Activated CD8-positive, alpha-beta T cell treated with anti-CD3 and anti-CD28 coated beads for 36 hours (primary cell): ENCODE data around the gene PLK3. TPM values are rescaled to one million over a fixed set of nuclear protein-coding genes. Genes with fewer than 3 reads are reported as not detected.

ENCODE experiments used
- ATAC-seq: fragments of 200-7000 bp; cut with Tn5 transposase; one replicate; pipeline ENCODE4 v1.10.0; 2021; ENCODE audit warnings: mild to moderate bottlenecking, moderate library complexity
- CTCF ChIA-PET: fragments of 350-600 bp; sonication (Branson Sonifier 250); formaldehyde crosslinking; loops from one replicate; lab custom pipeline; 2021; ENCODE audit warnings: antibody characterized with exemption; lab: Charles Lee
- POLR2A ChIA-PET: fragments of 350-600 bp; sonication (Branson Sonifier 250); formaldehyde crosslinking; loops from one replicate; lab custom pipeline; 2021; ENCODE audit warnings: antibody characterized with exemption; lab: Charles Lee
- DNase-seq: peaks from one replicate; pipeline ENCODE4 v3.0.0-alpha.2; 2020
- H3K27ac Mint-ChIP-seq: one replicate; pipeline ENCODE4 v1.8.0; 2021; ENCODE audit warnings: mild to moderate bottlenecking, mixed read lengths
- H3K27me3 Mint-ChIP-seq: one replicate; pipeline ENCODE4 v1.8.0; 2021; ENCODE audit warnings: mixed read lengths
- H3K36me3 Mint-ChIP-seq: one replicate; pipeline ENCODE4 v1.8.0; 2021; ENCODE audit warnings: low read depth, mixed read lengths
- H3K4me1 Mint-ChIP-seq: one replicate; pipeline ENCODE4 v1.8.0; 2021; ENCODE audit warnings: low read depth, mixed read lengths
- H3K4me3 Mint-ChIP-seq: one replicate; pipeline ENCODE4 v1.8.0; 2021; ENCODE audit warnings: mild to moderate bottlenecking, moderate library complexity, mixed read lengths
- H3K9me3 Mint-ChIP-seq: one replicate; pipeline ENCODE4 v1.8.0; 2021; ENCODE audit warnings: mixed read lengths
- intact Hi-C: fragments of 100-400 bp; cut with micrococcal nuclease; formaldehyde crosslinking; loops from one replicate; pipeline ENCODE4 v1.10.0; 2022
- total RNA-seq, 2 experiments: library from RNA; stranded (reverse); gene quantifications; one replicate each; pipeline ENCODE4 v1.2.3, GENCODE V29; 2021
- TF ChIP-seq, protein P1 (sequence below): fragments of 200-600 bp; IDR thresholded peaks from one replicate; pipeline ENCODE4 v1.8.0; 2022; ENCODE audit warnings: antibody characterized with exemption, mild to moderate bottlenecking

Gene PLK3
- total RNA-seq, 2 experiments from 2014 or later: 36.4 to 36.6 TPM

DNA sequence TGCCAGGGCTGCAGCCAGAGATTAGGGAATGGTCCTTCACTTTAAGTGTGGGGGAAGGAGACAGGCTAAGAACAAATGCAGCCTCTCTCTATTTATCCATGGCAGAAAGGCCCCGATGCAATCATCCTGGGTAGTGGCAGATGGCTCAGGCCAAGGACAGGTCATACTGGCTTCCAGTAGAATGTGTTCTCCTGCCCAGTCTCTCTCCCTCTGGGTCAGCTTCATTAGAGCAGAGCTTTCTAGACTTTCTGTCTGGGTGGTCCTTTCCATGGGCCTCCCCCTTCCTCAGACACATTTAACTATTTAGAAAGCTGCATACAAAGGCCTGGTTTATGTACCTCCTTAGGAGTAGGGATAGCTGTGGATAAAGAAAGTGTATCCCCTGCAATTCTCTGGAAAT lies 47.7 kb downstream of the PLK3 start:
- no peak for ATAC-seq
- Mint-ChIP-seq H3K27me3 (no peaks in the 10 kb centered on the region), H3K36me3 (peaks cover 6% of the 10 kb centered on the region), H3K4me1 (peaks cover 17% of the 10 kb centered on the region), H3K27ac (no peak overlapping the region), H3K9me3 (no peaks in the 10 kb centered on the region), H3K4me3 (no peak overlapping the region)
- POLR2A ChIA-PET: interaction anchor here (1.2 to 1.3 kb wide), 2 partner anchors 28 to 29 kb away, joined by 3 read pairs; no protein-coding TSS in a partner anchor
- TF ChIP-seq, protein P1, sequence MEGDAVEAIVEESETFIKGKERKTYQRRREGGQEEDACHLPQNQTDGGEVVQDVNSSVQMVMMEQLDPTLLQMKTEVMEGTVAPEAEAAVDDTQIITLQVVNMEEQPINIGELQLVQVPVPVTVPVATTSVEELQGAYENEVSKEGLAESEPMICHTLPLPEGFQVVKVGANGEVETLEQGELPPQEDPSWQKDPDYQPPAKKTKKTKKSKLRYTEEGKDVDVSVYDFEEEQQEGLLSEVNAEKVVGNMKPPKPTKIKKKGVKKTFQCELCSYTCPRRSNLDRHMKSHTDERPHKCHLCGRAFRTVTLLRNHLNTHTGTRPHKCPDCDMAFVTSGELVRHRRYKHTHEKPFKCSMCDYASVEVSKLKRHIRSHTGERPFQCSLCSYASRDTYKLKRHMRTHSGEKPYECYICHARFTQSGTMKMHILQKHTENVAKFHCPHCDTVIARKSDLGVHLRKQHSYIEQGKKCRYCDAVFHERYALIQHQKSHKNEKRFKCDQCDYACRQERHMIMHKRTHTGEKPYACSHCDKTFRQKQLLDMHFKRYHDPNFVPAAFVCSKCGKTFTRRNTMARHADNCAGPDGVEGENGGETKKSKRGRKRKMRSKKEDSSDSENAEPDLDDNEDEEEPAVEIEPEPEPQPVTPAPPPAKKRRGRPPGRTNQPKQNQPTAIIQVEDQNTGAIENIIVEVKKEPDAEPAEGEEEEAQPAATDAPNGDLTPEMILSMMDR: no peak
- DNase-seq: no peak
- CTCF ChIA-PET: interaction anchor here (1.2 kb wide), 1 partner anchor 13 kb away, joined by 3 read pairs; no protein-coding TSS in a partner anchor
- intact Hi-C loops: no loop called here

DNA sequence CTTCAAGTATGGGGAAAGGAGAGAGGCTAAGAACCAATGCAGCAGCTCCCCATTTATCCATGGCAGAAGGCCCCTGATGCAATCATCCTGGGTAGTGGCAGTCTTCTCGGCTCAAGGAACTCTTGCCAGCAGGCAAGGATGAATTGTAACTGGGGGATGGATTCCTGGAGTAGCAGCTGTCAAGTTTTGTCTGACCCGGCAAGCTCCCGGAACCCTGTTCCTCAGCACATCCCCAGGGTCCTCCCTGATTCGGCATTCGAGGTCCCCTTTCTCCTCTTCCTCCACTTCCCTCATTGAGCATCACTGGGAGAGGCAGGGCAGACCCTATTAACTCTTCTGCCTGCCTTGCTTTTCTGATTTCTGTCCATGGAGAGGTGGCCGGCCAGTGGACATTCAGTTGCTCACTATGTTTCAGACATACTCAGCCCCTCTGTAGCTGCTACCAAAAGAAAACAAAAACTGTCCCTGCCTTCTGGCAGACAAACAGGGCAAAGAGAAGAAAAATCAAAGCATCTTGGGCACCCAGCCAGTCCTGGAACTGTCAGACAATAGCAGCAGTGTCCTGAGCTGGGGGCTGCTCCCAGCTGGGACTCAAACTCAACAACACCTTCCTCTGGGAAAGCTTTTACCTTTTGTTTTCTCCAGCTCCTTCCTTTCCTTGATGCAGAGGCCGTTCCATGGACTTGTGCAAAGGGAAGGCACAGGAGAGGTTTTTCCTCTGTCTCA lies 48.4 kb downstream of the PLK3 start:
- ChIA-PET POLR2A (interaction anchor here (0.6 to 1.5 kb wide), 6 partner anchors 22 to 452 kb away, joined by 3 to 5 read pairs (median 3); partner anchors contain the start of genes EIF2B3 and RNU5D-1), CTCF (interaction anchor here (0.6 to 1.2 kb wide), 2 partner anchors 12 to 16 kb away, joined by 3 read pairs; no protein-coding TSS in a partner anchor)
- DNase-seq (no peak), ATAC-seq (no peak)
- no peak overlapping the region for H3K4me3 Mint-ChIP-seq
- intact Hi-C loops: no loop called here
- no peaks in the 10 kb centered on the region for H3K9me3 Mint-ChIP-seq
- no peak overlapping the region for H3K27ac Mint-ChIP-seq
- no peaks in the 10 kb centered on the region for H3K27me3 Mint-ChIP-seq
- peaks cover 11% of the 10 kb centered on the region for H3K36me3 Mint-ChIP-seq
- TF ChIP-seq, protein P1: no peak
- H3K4me1 Mint-ChIP-seq: peaks cover 17% of the 10 kb centered on the region

GRCh38 chr1:44849575-44850132 lies 49.5 kb downstream of the PLK3 start:
- peak; percentile 76 for ATAC-seq

DNA sequence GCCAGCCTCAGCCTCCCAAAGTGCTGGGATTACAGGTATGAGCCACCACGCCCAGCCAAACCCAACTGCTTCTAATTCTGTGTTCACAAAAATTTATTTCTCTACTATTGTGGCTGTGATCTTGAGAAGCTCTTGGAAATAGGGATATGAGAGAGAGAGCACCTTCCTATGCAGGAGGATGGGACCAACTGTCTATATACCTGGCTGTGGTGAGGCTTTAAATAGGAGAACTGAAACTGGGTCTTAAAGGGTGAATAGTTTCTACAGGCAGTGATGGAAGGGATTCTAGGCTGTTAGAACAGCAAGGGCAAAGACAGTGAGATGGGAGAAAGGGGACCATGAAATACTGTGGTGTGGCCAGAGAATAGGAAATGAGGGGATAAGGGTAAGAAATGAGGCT lies 51.1 kb downstream of the PLK3 start:
- ChIA-PET CTCF (no interaction called here), POLR2A (no interaction called here)
- TF ChIP-seq, protein P1: no peak
- ATAC-seq (no peak), DNase-seq (no peak)
- Mint-ChIP-seq H3K4me1 (peaks cover 17% of the 10 kb centered on the region), H3K27ac (no peak overlapping the region), H3K36me3 (peaks cover 26% of the 10 kb centered on the region), H3K9me3 (no peaks in the 10 kb centered on the region), H3K27me3 (no peaks in the 10 kb centered on the region), H3K4me3 (no peak overlapping the region)
- intact Hi-C loops: no loop called here

More at GRCh38 chr1:44849575-44850132, 49.5 kb downstream of the PLK3 start:
- DNase-seq: no peak
- CTCF ChIA-PET: no interaction called here
- no peak overlapping the region for H3K4me3 Mint-ChIP-seq
- H3K36me3 Mint-ChIP-seq: peaks cover 15% of the 10 kb centered on the region
- H3K4me1 Mint-ChIP-seq: peaks cover 17% of the 10 kb centered on the region
- TF ChIP-seq, protein P1: no peak
- H3K9me3 Mint-ChIP-seq: no peaks in the 10 kb centered on the region
- intact Hi-C loops: no loop called here
- no peaks in the 10 kb centered on the region for H3K27me3 Mint-ChIP-seq
- peak overlapping the region; percentile 28 for H3K27ac Mint-ChIP-seq
- POLR2A ChIA-PET: interaction anchor here (0.6 to 1.5 kb wide), 3 partner anchors 23 to 453 kb away, joined by 3 to 5 read pairs (median 3); partner anchors contain the start of gene RNU5D-1
